ENCODE measurements around the gene TMEM272. TPM values are rescaled to one million over a fixed set of nuclear protein-coding genes. Genes with fewer than 3 reads are reported as not detected.

Gene TMEM272
- total and polyA plus RNA-seq, 2 experiments from 2014 or later = not detected

- TF ChIP-seq EZH2phosphoT487 (IDR thresholded peaks at IDR 0.05; ENCODE audit: insufficient read depth, low read depth) (no peak), EZH2 (IDR thresholded peaks at IDR 0.05; ENCODE audit: insufficient read depth, poor library complexity, severe bottlenecking) (no peak)
- Histone ChIP-seq H3K36me3 (ENCODE audit: low read depth) (no peaks in the 10 kb centered on the region), H3K9me2 (ENCODE audit: insufficient read depth) (no peaks in the 10 kb centered on the region), H3K4me3 (no peak overlapping the region), H3K79me2 (ENCODE audit: insufficient read depth) (no peaks in the 10 kb centered on the region), H3K4me2 (ENCODE audit: unreplicated experiment) (no peak overlapping the region), H3K27me3 (replicated peaks; ENCODE audit: insufficient read depth) (no peaks in the 10 kb centered on the region), H3K27ac (no peak overlapping the region), H3K9me3 (ENCODE audit: low read depth) (no peaks in the 10 kb centered on the region), H3K4me1 (ENCODE audit: insufficient read depth) (peaks cover 11% of the 10 kb centered on the region), H3F3A (ENCODE audit: insufficient read depth) (peaks cover 12% of the 10 kb centered on the region), H4K20me1 (ENCODE audit: insufficient read depth) (no peaks in the 10 kb centered on the region), H3K9ac (no peak overlapping the region), H2AFZ (no peak overlapping the region)
- in situ Hi-C loops (cut with MboI) = no loop called here
- WGBS, 2 experiments (ENCODE audit: low coverage in 1 of 2, low lambda C conversion rate in 2 of 2, missing lambda C conversion rate in 2 of 2) = 73 to 74% methylated on average over 4 of the region's 4 CpGs
- no peak for DNase-seq
Measured at GRCh38 chr13:51794964-51795363, 50.0 kb downstream of the TMEM272 start.

- peak; percentile 90 for DNase-seq
- Histone ChIP-seq H3K9me3 (ENCODE audit: low read depth) (no peaks in the 10 kb centered on the region), H3K27me3 (replicated peaks; ENCODE audit: insufficient read depth) (no peaks in the 10 kb centered on the region), H3K36me3 (ENCODE audit: low read depth) (no peaks in the 10 kb centered on the region), H3K4me3 (no peak overlapping the region), H3K9me2 (ENCODE audit: insufficient read depth) (no peaks in the 10 kb centered on the region), H3K27ac (peak overlapping the region; percentile 52), H2AFZ (peak overlapping the region; percentile 75), H3K4me2 (ENCODE audit: unreplicated experiment) (peak overlapping the region; percentile 13), H3K4me1 (ENCODE audit: insufficient read depth) (peaks cover 11% of the 10 kb centered on the region), H3K79me2 (ENCODE audit: insufficient read depth) (no peaks in the 10 kb centered on the region), H3F3A (ENCODE audit: insufficient read depth) (peaks cover 12% of the 10 kb centered on the region), H3K9ac (no peak overlapping the region; the same call in 1 of the 2 replicates), H4K20me1 (ENCODE audit: insufficient read depth) (no peaks in the 10 kb centered on the region)
- TF ChIP-seq EZH2 (IDR thresholded peaks at IDR 0.05; ENCODE audit: insufficient read depth, poor library complexity, severe bottlenecking) (no peak), EZH2phosphoT487 (IDR thresholded peaks at IDR 0.05; ENCODE audit: insufficient read depth, low read depth) (no peak)
- in situ Hi-C loops (cut with MboI) = no loop called here
- 57 to 60% methylated on average over 6 of the region's 6 CpGs for WGBS, 2 experiments (ENCODE audit: low coverage in 1 of 2, low lambda C conversion rate in 2 of 2, missing lambda C conversion rate in 2 of 2)
Measured at GRCh38 chr13:51793570-51794271, 51.3 kb downstream of the TMEM272 start.

DNA sequence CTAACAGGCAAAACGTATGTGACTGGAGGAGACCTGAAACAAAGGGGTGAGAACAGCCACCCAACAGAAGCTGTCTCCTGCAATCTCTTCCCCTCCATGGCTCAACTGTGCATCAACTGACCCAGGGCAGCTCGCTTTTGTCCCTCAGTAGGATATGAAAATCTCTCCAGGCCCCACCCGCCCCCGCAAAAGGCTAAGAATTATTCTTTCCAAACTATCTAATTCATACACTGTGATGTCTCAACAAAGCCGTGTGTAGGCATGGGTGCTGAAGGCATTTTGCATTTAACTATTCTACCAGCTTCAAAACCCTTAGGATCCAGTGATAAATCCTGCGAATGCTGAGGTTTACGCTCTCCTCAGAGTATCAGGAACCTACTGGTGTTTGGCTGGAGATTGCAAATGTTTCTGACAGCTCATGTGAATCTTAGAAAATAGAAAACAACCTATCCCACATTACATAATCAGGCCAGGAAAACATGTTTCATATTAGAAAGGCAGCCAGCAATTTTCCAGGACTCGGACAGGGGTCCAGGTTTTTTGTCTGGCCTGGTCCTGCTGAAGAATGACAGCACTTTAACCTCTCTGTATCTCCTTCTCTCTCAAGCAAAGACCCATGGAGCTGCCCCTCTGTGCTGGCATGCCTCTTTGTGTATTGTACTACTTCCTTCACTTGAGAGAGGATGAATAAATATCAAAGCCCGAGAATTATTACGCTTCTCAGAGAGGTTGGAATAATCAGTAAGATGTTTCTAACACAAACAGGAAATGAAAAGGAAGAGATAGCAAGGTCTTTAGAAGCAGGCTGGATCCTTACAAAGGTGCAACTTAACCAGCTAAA, 58.3 kb downstream of the TMEM272 start:
- TF ChIP-seq EZH2phosphoT487 (IDR thresholded peaks at IDR 0.05; ENCODE audit: insufficient read depth, low read depth) = no peak
- Histone ChIP-seq H3K9me2 (ENCODE audit: insufficient read depth) (no peaks in the 10 kb centered on the region), H3K27ac (peak overlapping the region; percentile 25), H4K20me1 (ENCODE audit: insufficient read depth) (no peaks in the 10 kb centered on the region), H3K36me3 (ENCODE audit: low read depth) (no peaks in the 10 kb centered on the region), H3F3A (ENCODE audit: insufficient read depth) (peaks cover 21% of the 10 kb centered on the region), H3K27me3 (replicated peaks; ENCODE audit: insufficient read depth) (no peaks in the 10 kb centered on the region), H3K4me3 (peak overlapping the region; percentile 28), H3K4me2 (ENCODE audit: unreplicated experiment) (peak overlapping the region; percentile 69), H3K9ac (peak overlapping the region; percentile 36; the same call in 1 of the 2 replicates), H3K79me2 (ENCODE audit: insufficient read depth) (no peaks in the 10 kb centered on the region), H2AFZ (peak overlapping the region; percentile 50), H3K9me3 (ENCODE audit: low read depth) (no peaks in the 10 kb centered on the region), H3K4me1 (ENCODE audit: insufficient read depth) (peaks cover 21% of the 10 kb centered on the region)
- 9 to 14% methylated on average over 10 of the region's 10 CpGs for WGBS, 2 experiments (ENCODE audit: low coverage in 1 of 2, low lambda C conversion rate in 2 of 2, missing lambda C conversion rate in 2 of 2)
- in situ Hi-C loops (cut with MboI) = no loop called here
- peak; percentile 66 for DNase-seq

GRCh38 chr13:51785712-51786424, 59.1 kb downstream of the TMEM272 start:
- Histone ChIP-seq H3F3A (ENCODE audit: insufficient read depth) (peaks cover 21% of the 10 kb centered on the region), H3K9me3 (ENCODE audit: low read depth) (no peaks in the 10 kb centered on the region), H3K4me2 (ENCODE audit: unreplicated experiment) (peak overlapping the region; percentile 69), H2AFZ (peak overlapping the region; percentile 50), H3K27ac (peak overlapping the region; percentile 25), H3K36me3 (ENCODE audit: low read depth) (no peaks in the 10 kb centered on the region), H3K9me2 (ENCODE audit: insufficient read depth) (no peaks in the 10 kb centered on the region), H3K27me3 (replicated peaks; ENCODE audit: insufficient read depth) (no peaks in the 10 kb centered on the region), H3K9ac (peak overlapping the region; percentile 36; the same call in 1 of the 2 replicates), H3K4me3 (peak overlapping the region; percentile 28), H4K20me1 (ENCODE audit: insufficient read depth) (no peaks in the 10 kb centered on the region), H3K4me1 (ENCODE audit: insufficient read depth) (peaks cover 21% of the 10 kb centered on the region), H3K79me2 (ENCODE audit: insufficient read depth) (no peaks in the 10 kb centered on the region)
- TF ChIP-seq EZH2 (IDR thresholded peaks at IDR 0.05; ENCODE audit: insufficient read depth, poor library complexity, severe bottlenecking) = no peak
- no peak for TF ChIP-seq EZH2phosphoT487 (IDR thresholded peaks at IDR 0.05; ENCODE audit: insufficient read depth, low read depth)
- 6% methylated on average over 11 to 12 of the region's 12 CpGs for WGBS, 2 experiments (ENCODE audit: low coverage in 1 of 2, low lambda C conversion rate in 2 of 2, missing lambda C conversion rate in 2 of 2)
- in situ Hi-C loops (cut with MboI) = no loop called here
- peak; percentile 80 for DNase-seq
